ENCODE data around the gene CNTN5. TPM values are rescaled to one million over a fixed set of nuclear protein-coding genes. Genes with fewer than 3 reads are reported as not detected.

The CNTN5 gene
- total RNA-seq, 1 experiment from 2014 or later, result not detected

- peak; percentile 16 for DNase-seq (ENCODE audit: low read depth, low spot score)
- in situ Hi-C loops (cut with HindIII; ENCODE audit: low pct_unique_long_range_greater_than_20kb, low sequenced_read_pairs), result no loop called here
These were observed 305.1 kb downstream of the CNTN5 start for GRCh38 chr11:99325847-99326246.

GRCh38 chr11:99327066-99327465 lies 306.3 kb downstream of the CNTN5 start:
- no peak for DNase-seq (ENCODE audit: low read depth, low spot score)
- in situ Hi-C loops (cut with HindIII; ENCODE audit: low pct_unique_long_range_greater_than_20kb, low sequenced_read_pairs), result no loop called here

GRCh38 chr11:99327527-99327926 lies 306.8 kb downstream of the CNTN5 start:
- no peak for DNase-seq (ENCODE audit: low read depth, low spot score)
- in situ Hi-C loops (cut with HindIII; ENCODE audit: low pct_unique_long_range_greater_than_20kb, low sequenced_read_pairs), result no loop called here

GRCh38 chr11:99333621-99334020 lies 312.9 kb downstream of the CNTN5 start:
- in situ Hi-C loops (cut with HindIII; ENCODE audit: low pct_unique_long_range_greater_than_20kb, low sequenced_read_pairs), result no loop called here

GRCh38 chr11:99343117-99343516 lies 322.4 kb downstream of the CNTN5 start:
- in situ Hi-C loops (cut with HindIII; ENCODE audit: low pct_unique_long_range_greater_than_20kb, low sequenced_read_pairs), result no loop called here
- DNase-seq (ENCODE audit: low read depth, low spot score), result no peak

More at GRCh38 chr11:99333621-99334020, 312.9 kb downstream of the CNTN5 start:
- DNase-seq (ENCODE audit: low read depth, low spot score), result no peak

GRCh38 chr11:99349151-99349673 lies 328.5 kb downstream of the CNTN5 start:
- no peak for DNase-seq (ENCODE audit: low read depth, low spot score)
- in situ Hi-C loops (cut with HindIII; ENCODE audit: low pct_unique_long_range_greater_than_20kb, low sequenced_read_pairs), result no loop called here

GRCh38 chr11:99351624-99352023 lies 330.9 kb downstream of the CNTN5 start:
- DNase-seq (ENCODE audit: low read depth, low spot score), result no peak
- in situ Hi-C loops (cut with HindIII; ENCODE audit: low pct_unique_long_range_greater_than_20kb, low sequenced_read_pairs), result no loop called here

- in situ Hi-C loops (cut with HindIII; ENCODE audit: low pct_unique_long_range_greater_than_20kb, low sequenced_read_pairs), result no loop called here
These were observed 331.9 kb downstream of the CNTN5 start for GRCh38 chr11:99352642-99353041.

GRCh38 chr11:99366546-99366945 lies 345.8 kb downstream of the CNTN5 start:
- in situ Hi-C loops (cut with HindIII; ENCODE audit: low pct_unique_long_range_greater_than_20kb, low sequenced_read_pairs), result no loop called here
- no peak for DNase-seq (ENCODE audit: low read depth, low spot score)

More at GRCh38 chr11:99352642-99353041, 331.9 kb downstream of the CNTN5 start:
- DNase-seq (ENCODE audit: low read depth, low spot score), result no peak

GRCh38 chr11:99368583-99368982 lies 347.8 kb downstream of the CNTN5 start:
- no peak for DNase-seq (ENCODE audit: low read depth, low spot score)
- in situ Hi-C loops (cut with HindIII; ENCODE audit: low pct_unique_long_range_greater_than_20kb, low sequenced_read_pairs), result no loop called here

- in situ Hi-C loops (cut with HindIII; ENCODE audit: low pct_unique_long_range_greater_than_20kb, low sequenced_read_pairs), result no loop called here
- no peak for DNase-seq (ENCODE audit: low read depth, low spot score)
These were observed 349.9 kb downstream of the CNTN5 start for GRCh38 chr11:99370549-99371216.

GRCh38 chr11:99371257-99371656 lies 350.5 kb downstream of the CNTN5 start:
- in situ Hi-C loops (cut with HindIII; ENCODE audit: low pct_unique_long_range_greater_than_20kb, low sequenced_read_pairs), result no loop called here
- no peak for DNase-seq (ENCODE audit: low read depth, low spot score)

GRCh38 chr11:99376463-99376862 lies 355.7 kb downstream of the CNTN5 start:
- in situ Hi-C loops (cut with HindIII; ENCODE audit: low pct_unique_long_range_greater_than_20kb, low sequenced_read_pairs), result no loop called here
- DNase-seq (ENCODE audit: low read depth, low spot score), result no peak

- in situ Hi-C loops (cut with HindIII; ENCODE audit: low pct_unique_long_range_greater_than_20kb, low sequenced_read_pairs), result no loop called here
- no peak for DNase-seq (ENCODE audit: low read depth, low spot score)
These were observed 363.0 kb downstream of the CNTN5 start for GRCh38 chr11:99383648-99384245.

- in situ Hi-C loops (cut with HindIII; ENCODE audit: low pct_unique_long_range_greater_than_20kb, low sequenced_read_pairs), result no loop called here
- DNase-seq (ENCODE audit: low read depth, low spot score), result no peak
These were observed 370.5 kb downstream of the CNTN5 start for GRCh38 chr11:99391245-99391644.

GRCh38 chr11:99406345-99406744 lies 385.6 kb downstream of the CNTN5 start:
- DNase-seq (ENCODE audit: low read depth, low spot score), result no peak
- in situ Hi-C loops (cut with HindIII; ENCODE audit: low pct_unique_long_range_greater_than_20kb, low sequenced_read_pairs), result no loop called here

GRCh38 chr11:99410636-99411035 lies 389.9 kb downstream of the CNTN5 start:
- no peak for DNase-seq (ENCODE audit: low read depth, low spot score)
- in situ Hi-C loops (cut with HindIII; ENCODE audit: low pct_unique_long_range_greater_than_20kb, low sequenced_read_pairs), result no loop called here

- no peak for DNase-seq (ENCODE audit: low read depth, low spot score)
- in situ Hi-C loops (cut with HindIII; ENCODE audit: low pct_unique_long_range_greater_than_20kb, low sequenced_read_pairs), result no loop called here
These were observed 398.4 kb downstream of the CNTN5 start for GRCh38 chr11:99418927-99419720.
